Measurements from ENCODE around the gene PRAC2.

GRCh38 chr17:48761114-48761513 is 38.1 kb downstream of the PRAC2 start:
- TF ChIP-seq CTCF (IDR thresholded peaks at IDR 0.05; ENCODE audit: insufficient read depth, low read depth, low read length) = no peak
- no peak for TF ChIP-seq EZH2 (IDR thresholded peaks at IDR 0.05; ENCODE audit: insufficient read depth, low read length)

All from astrocyte (in vitro differentiated cells and primary cell).